ENCODE results near the gene SLC25A43. TPM values are rescaled to one million over a fixed set of nuclear protein-coding genes. Genes with fewer than 3 reads are reported as not detected.
"Not testable (repeated sequence)": the region's sequence is repeated elsewhere in the genome, so short reads cannot be mapped to it uniquely, and the experiment has no call there.

The SLC25A43 gene
- total RNA-seq, 1 donor from 2014 or later = 12.3 TPM

DNA sequence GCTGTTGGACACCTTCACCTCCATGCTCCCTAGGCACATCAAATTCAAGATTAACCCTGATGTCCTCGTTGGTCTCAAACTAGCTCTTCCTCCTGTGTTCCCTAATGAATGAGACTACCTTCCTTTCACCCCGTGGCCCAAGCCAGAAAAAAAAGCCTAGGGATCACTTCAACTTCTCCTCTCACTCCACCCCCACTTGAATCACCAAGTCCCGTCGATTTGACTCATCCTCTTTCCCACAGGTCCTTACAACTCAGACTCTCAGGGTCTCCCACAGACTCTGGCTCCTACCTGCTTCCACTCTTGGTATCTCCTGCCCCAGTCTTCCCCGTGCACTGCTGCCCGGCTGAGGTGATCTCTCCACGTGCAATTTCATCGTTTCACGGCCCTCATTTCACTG lies 8.5 kb downstream of the SLC25A43 start:
- DNase-seq (ENCODE audit: low read depth in 2 of 2) = no peak

DNA sequence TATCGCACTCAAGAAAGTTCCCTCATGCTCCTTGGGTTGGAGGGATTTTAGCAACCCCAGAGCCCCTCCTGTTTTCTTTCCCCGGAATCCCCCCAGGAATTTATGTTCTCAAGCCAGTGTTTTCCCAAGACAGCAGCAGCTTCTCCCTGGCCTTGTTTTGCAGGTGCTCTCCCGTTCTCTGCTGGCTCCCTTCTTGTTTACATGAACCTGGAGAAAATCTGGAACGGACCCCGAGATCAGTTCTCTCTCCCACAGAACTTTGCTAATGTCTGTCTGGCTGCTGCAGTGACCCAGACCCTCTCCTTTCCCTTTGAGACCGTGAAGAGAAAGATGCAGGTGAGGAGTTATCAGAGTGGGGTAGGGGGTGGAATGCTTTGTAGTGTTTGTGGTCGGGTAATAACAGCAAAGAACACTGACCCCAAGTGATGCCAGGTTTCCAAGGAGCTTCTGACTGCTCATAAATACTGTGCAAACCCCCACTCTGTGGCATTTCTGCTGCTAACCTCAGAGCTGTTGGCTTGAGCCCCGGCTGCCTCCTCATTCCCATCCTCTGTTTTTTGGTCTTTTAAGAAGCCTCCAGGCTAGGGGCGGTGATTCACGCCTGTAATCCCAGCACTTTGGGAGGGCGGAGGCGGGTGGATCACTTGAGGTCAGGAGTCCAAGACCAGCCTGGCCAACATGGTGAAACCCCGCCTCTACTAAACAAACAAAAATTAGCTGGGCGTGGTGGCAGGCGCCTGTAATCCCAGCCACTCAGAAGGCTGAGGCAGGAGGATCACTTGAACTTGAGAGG lies 11.1 kb downstream of the SLC25A43 start:
- DNase-seq (ENCODE audit: low read depth in 2 of 2) = no peak

DNA sequence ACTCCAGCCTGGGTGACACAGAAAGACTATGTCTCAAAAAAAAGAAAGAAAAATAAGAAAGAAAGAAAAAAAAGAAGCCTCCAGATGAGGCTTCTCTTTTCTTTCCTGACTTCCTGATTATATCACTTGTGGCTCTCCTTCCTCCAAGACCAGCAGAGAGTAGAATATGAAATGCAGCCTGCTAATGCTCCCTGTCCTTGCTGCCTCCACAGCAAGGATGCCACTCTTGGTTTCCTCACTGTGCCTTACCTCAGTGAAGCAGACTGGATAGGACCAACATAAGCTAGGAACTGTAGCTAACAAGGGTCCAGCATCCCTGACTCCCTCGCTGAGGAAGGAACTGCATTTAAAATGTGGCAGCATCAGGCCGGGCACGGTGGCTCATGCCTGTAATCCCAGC lies 11.7 kb downstream of the SLC25A43 start:
- no peak for DNase-seq (ENCODE audit: low read depth in 2 of 2)

DNA sequence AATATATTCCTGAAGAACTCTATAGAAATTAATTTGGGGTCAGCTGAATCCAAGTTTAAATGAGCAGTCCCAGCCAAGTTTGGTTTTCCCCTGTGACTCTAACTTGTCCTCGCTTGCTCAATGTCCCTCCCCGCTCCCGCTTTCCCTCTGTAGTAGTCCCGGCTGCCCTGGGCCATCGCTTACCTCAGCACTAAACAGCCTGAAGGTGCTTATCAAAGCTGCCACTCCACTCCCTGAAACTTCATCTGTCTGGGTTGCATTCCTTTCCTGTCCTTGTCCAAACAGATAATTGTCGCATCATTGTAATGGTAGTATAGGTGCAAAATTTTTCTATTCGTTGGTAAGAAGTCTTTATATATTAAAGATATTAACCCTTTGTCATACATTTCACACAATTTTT lies 12.8 kb downstream of the SLC25A43 start:
- DNase-seq (ENCODE audit: low read depth in 2 of 2) = no peak

DNA sequence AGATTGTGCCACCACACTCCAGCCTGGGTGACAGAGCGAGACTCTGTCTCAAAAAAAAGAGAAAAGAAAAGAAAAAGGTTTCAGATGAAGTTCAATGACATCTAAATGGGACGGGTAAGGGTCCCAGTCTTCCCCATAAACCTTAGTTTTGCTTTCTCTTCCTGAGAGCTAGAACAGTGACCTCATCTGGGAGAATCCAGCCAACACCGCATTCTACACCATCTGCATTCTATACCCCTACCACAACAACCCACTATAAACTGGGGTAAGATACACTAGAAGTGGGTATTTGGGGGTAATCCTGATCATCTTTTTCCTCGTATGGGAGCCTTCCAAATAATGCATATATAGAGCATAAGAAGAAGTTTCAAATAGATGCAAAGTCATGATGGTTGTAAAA lies 18.2 kb downstream of the SLC25A43 start:
- no peak for DNase-seq (ENCODE audit: low read depth in 2 of 2)

DNA sequence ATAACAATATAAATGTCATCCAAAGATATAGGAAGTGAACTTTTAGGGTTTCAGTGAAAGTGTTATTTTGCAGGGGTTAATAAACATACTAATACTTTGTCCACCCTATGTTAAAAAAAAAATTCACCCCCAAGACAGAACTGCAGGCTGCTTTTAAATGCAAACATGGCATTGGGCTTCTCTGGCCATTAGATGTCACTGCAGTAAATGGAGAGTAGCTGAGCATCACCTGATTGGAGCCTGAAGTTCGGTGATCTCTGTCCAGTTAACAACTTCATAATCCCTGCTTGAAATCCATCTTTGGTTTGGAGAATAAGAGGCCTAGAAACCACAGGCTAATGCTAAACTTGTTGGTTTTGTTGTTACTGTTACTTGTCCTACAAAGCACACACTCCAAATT lies 18.7 kb downstream of the SLC25A43 start:
- peak; percentile 5 to 11 for DNase-seq (ENCODE audit: low read depth in 2 of 2)

DNA sequence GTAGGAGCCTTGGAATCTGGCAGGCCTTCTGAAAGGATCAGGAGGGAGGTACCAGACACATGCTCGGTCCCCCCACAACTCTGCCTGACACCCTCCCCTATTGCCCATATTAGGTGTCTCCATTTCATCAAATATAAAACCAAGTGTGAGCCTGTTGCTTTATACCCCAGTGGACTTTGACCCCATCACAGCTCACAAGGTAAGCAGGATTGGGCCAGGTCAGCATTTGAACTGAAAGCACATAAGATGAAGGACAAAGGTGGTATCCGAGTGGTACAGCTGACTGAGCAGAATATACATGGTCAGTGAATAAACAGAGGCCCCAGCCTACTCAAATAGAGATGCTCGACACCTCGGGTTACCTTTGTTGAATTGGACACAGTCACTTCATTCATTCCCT lies 20.0 kb downstream of the SLC25A43 start:
- no peak for DNase-seq (ENCODE audit: low read depth in 2 of 2)

DNA sequence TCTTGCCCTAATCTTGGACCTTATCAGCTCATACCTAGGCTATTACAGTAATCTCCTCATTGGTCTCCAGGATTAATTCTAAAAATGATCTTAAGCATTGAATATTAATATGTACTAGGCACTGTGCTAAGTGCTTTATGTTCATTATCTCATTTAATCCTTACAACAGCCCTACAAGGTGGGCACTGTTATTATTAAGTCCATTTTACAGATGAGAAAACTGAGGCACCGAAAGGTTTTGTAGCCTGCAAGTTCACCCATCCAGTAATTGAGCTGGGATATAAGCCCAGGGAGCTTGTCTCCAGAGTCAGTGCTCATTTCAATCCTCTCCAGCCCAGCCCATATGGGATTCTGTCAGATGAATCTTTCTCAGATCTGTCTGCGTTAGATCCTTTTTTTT lies 20.8 kb downstream of the SLC25A43 start:
- DNase-seq (ENCODE audit: low read depth in 2 of 2) = no peak

DNA sequence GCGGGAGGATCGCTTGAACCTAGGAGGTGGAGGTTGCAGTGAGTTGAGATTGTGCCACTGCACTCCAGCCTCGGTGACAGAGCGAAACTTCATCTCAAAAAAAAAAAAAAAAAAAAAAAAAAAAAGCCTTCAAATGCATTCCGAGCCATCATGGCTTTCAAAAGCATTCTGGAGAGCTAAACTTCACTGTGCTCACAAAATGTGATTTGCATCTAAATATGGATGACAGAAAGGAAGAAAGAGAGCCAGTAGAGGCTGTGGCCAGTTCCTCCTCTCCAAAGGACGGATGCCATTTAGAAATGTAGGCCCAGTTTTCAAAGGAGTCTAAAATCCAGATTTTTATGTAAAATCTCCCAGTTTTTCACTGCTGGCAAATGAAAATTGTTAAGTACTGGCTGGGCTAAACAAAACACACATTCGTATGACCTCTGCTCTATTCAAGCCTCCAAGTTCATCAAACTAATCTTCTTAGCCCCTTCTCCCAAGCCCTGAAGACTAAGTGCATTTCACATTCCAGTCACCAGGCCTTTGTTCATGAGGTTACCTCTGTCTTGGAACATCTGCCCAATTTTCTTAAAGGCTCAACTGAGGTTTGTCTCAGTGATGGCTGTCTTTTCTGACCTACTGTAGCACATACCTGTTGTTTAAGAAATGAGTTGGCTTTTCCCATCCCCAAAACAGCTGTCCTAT lies 22.0 kb downstream of the SLC25A43 start:
- no peak for DNase-seq (ENCODE audit: low read depth in 2 of 2)

DNA sequence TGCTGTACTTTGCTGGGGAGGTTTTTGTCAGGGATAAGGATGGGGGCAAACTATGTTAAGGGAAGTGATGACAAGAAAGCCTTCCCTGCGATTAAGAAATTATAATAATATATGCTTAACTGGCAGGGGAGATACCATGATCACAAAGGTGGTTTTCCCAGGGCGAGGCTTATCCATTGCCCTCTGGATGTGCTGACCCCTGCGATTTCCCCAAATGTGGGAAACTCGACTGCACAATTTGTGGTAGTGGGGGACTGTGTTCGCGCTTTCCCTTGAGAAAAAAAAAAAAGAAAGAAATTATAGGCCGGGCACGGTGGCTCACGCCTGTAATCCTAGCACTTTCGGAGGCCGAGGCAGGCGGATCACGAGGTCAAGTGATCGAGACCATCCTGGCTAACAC lies 24.5 kb downstream of the SLC25A43 start:
- no peak for DNase-seq (ENCODE audit: low read depth in 2 of 2)

DNA sequence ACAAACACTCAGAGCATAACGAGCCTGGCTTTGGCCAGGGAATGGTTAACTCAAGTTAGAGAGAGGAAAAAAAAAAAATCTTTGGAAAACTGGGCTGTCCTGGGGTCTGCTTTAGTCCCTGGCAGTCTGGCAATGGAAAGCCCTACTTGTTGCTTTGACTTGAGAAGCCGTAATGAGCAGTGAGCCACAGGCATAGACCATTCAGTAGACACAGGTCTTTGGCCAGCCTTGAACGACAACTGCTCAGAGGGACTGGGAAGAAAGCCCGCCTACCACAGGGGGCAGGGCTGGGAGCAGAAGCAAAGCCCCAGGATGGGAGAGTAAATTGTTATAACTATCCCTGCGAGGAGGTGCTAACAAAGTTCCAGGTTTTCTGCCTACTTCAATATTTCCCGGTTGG lies 25.9 kb downstream of the SLC25A43 start:
- DNase-seq (ENCODE audit: low read depth in 2 of 2) = no peak

DNA sequence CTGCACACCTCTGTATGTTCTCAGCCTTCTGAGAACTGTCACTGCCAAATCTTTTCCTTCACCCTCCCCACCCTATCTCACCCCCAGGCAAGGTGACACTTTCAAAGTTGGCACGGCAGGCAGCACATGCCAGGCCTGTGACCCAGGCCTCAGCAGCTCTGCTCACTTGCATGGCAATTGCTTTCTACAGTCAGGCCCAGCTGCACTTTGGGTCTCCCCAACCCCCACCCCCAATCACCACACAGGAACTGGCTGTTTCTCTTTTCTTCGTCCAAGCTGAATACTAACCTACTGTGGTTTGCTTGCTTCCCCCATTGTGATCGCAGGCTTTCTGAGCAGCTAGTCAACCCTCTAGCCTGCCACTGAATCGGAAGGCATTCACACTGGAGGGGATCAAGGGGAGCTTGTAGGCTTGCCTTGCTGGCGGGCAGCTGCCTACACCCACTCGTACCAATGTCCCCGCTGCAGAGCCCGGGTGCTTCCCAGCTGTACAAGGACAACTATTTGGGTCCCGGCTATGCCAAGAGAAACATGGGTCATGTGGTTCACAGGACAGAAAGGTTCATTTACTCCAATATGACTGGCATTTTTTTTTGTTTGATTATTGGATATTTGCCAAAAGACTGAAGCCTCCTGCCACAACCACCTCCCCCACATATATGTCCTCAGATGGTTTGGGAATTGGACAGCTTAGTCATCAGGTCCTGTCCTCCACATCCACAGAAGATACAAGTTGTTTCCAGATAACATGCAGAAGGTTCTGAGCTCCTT lies 28.1 kb downstream of the SLC25A43 start:
- peak; percentile 22 for DNase-seq (ENCODE audit: low read depth in 2 of 2)

DNA sequence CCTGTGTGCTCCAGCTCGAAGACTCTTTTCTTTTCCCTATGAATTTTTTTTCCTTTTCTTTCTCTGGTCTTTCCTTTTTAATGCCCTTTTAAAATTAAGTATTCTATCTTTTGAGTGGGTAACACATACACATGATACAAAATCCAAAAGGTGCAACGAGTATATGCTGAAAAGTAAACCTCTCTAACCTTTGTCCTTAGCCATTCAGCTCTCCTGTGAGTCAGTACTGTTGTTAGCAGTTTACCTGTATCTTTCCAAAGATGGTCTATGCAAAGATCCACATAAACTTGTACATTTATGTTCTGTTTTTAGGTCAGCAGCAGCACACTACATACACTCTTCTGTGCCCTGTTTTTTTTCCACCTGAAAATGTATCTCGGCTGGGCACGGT lies 28.7 kb downstream of the SLC25A43 start:
- no peak for DNase-seq (ENCODE audit: low read depth in 2 of 2)

DNA sequence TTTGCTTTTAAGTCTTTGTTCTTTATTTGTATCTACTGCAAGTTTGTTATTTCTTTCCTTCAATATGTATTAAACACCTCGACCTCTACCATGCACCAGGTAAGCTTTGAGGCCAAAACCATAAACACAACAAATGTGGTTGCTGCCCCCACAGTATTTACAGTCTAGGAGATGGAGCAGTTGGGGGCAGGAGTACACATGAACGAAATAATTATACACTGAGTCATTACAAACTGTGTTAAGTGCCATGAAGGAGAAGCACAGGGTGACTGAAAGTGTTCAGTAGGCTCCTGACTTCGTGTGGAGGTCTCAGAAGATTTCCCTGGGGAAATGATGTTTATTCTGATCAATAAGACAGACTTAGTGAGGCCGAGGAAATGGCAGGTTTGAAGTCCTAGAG lies 30.3 kb downstream of the SLC25A43 start:
- no peak for DNase-seq (ENCODE audit: low read depth in 2 of 2)

DNA sequence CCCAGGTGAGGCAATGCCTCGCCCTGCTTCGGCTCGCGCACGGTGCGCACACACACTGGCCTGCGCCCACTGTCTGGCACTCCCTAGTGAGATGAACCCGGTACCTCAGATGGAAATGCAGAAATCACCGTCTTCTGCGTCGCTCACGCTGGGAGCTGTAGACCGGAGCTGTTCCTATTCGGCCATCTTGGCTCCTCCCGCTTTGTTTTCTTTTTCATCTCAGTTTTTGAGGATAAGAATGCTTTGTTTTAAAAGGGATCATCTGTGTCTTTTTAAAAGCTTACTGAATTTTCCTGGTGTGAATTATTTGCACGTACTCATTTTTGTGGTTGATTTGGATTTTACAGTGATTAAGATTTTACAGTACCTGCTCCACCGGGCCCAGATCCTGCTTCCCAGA lies 42.2 kb downstream of the SLC25A43 start:
- DNase-seq (ENCODE audit: low read depth in 2 of 2) = not testable (repeated sequence)

DNA sequence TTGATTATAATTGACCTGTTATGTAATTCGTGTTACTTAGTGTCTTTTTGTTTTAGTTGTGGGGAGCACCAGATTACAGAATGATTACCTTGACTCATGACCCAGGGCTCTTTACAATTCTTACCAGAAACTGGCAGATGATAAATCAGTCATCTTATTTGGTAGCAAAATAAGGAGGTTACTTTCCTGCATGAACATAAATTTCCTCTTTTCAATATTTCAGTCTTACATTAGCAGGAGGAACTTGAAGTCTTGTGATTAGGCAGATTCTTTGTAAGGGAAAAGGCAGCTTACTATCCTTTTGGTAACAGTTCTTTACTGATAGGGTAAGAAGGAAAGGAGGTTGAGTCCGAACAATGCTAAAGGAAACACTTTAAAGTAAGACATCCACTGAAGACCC lies 43.1 kb downstream of the SLC25A43 start:
- no peak for DNase-seq (ENCODE audit: low read depth in 2 of 2)

DNA sequence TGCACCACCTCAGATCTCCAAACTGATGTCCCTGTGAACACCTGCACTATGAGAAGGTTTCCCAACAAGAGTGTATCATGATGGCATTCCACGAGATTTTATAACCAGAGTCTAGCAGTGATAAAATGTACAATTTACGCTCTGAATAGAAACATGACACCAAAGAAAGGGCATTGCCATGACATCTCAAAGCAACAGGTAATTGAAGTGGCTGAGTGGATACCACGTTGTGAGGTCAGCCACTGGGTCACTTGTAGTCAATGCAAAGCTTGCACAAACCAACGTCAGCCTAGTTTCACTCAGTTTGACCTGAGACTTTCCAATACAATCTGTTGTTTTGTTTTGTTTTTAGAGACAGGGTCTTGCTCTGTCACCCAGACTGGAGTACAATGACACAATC lies 54.1 kb downstream of the SLC25A43 start:
- no peak for DNase-seq (ENCODE audit: low read depth in 2 of 2)

DNA sequence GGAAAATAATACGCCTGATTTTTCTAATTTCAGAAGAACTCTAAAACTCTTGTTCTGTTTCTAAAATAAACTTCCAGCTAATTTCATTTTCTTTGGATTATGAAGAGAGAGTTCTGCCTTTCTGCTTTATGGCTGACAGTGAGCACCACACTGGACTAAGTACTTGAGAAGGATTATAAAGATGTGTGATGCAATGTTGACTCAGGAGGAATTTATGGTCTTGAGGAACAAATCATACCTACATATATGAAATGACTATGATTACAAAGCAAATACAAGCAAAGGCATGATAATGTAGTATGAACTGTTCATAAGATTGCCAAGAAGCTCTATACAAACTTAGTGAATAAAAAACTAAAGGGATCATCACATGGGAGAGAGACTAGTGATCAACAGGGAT lies 56.1 kb downstream of the SLC25A43 start:
- no peak for DNase-seq (ENCODE audit: low read depth in 2 of 2)

DNA sequence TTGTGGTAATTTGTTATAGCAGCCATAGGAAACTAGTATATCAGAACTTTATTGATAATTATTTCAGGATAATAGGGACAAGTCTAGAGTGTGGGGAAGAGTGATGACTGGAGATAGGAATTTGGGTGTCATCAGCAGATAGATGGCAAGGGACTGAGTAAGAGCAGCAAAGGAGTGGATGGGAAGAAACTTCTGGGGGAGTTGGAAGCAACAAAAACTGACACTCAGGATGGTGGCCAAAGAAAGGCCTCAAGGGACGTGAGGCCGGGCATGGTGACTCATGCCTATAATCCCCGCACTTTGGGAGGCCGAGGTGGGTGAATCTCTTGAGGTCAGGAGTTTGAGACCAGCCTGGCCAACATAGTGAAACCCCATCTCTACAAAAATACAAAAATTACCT lies 60.0 kb downstream of the SLC25A43 start:
- no peak for DNase-seq (ENCODE audit: low read depth in 2 of 2)

DNA sequence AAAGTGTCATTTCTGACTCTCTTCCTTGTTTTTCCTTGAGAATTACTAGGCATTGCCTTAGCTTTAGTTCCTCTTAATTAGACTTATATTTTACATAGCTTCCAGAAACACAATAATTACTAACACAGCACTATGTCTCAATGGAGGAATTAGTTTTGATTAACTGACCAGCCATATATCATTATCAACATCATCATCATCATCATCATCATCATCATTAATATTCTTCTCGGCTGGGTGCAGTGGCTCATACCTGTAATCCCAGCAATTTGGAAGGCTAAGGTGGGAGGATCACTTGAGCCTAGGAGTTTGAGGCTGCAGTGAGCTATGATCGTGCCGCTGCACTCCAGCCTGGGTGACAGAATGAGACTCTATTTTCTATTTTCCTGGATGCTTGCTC lies 66.4 kb downstream of the SLC25A43 start:
- no peak for DNase-seq (ENCODE audit: low read depth in 2 of 2)

DNA sequence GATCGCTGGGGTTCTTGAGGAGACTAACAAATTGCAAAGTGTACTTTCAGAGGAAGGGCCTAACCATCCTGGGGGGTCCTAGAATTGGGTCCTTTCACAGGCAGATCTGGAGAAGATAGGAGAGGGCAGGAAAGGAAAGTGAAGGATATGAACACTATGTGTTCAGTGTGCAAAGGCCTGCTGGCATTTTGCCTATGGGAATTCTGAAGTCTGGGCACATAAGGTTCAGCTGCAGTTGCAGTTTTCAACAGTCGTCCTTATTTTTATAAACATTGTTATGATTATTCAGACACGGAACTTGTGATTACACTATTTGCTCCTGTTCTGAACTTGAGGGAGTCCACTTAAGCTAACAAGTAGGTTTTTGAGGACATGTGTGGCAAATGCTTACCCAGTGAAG lies 67.8 kb downstream of the SLC25A43 start:
- DNase-seq (ENCODE audit: low read depth in 2 of 2) = no peak

DNA sequence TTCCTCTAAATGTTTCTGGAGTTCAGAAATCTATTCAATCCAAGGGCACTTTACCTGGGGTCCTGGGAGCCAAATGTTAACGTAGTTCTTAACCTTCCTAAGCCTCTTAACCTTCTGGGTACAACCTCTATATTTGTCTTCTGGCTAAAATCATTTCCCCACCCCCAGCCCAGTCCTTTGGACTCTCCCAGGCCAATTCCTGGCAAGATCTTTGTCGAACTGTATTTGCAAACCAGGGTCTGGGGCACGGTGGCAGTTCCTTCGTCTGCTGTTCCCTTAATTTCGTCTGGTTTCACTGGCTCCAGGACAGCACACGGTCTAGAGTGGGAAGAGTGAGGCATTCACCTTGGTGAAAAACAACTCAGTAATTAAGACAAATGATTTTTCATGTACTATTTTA lies 68.3 kb downstream of the SLC25A43 start:
- no peak for DNase-seq (ENCODE audit: low read depth in 2 of 2)

All from dermis microvascular lymphatic vessel endothelial cell (primary cell).